Caco-2 (cell line): Measurements from ENCODE around the gene CTAGE9. TPM values are rescaled to one million over a fixed set of nuclear protein-coding genes. Genes with fewer than 3 reads are reported as not detected.

ENCODE experiments used
- BruUV-seq: library from RNA; stranded (reverse); fragments of 400-500 nt; replicated peaks from 2 replicates; lab custom pipeline; 2021; lab: Mats Ljungman, UMichigan
- CTCF ChIA-PET: fragments of 300-600 bp; sonication (Branson Sonifier 250); formaldehyde crosslinking; loops from one replicate; lab custom pipeline; 2022; ENCODE audit warnings: antibody characterized with exemption; lab: Charles Lee
- POLR2A ChIA-PET: fragments of 300-600 bp; sonication (Branson Sonifier 250); formaldehyde crosslinking; loops from one replicate; lab custom pipeline; 2022; ENCODE audit warnings: antibody characterized with exemption; lab: Charles Lee
- DNase-seq, 2 experiments: peaks; one replicate each; pipeline versions ENCODE4 v3.0.0 to v3.0.0-alpha.2; 2020 to 2022
- H3K27me3 ChIP-seq: replicated peaks from 2 replicates; pipeline ENCODE4 v1.6.0; 2011; ENCODE audit warnings: low read length; ENCODE audit not compliant: control insufficient read depth, insufficient read depth
- H3K36me3 ChIP-seq: 2 replicates; pipeline ENCODE4 v1.5.1; 2011; ENCODE audit warnings: low read length; ENCODE audit not compliant: control insufficient read depth, insufficient read depth
- H3K4me1 ChIP-seq: fragments of 250-450 bp; sonication (Bioruptor Pico); 2 replicates; pipeline ENCODE4 v1.5.1; 2020; ENCODE audit warnings: mild to moderate bottlenecking
- H3K4me3 ChIP-seq: 2 replicates; pipeline ENCODE4 v1.5.1; 2011; ENCODE audit warnings: low read depth, mild to moderate bottlenecking, control low read depth, low read length
- H3K9me3 ChIP-seq: fragments of 250-450 bp; sonication (Bioruptor Pico); 2 replicates; pipeline ENCODE4 v1.5.1; 2020; ENCODE audit warnings: mild to moderate bottlenecking, moderate library complexity
- H3K27ac Mint-ChIP-seq: one replicate; pipeline ENCODE4 v1.8.0; 2022; ENCODE audit warnings: mixed read lengths; ENCODE audit not compliant: unreplicated experiment
- H3K27me3 Mint-ChIP-seq: one replicate; pipeline ENCODE4 v1.8.0; 2022; ENCODE audit warnings: mixed read lengths; ENCODE audit not compliant: insufficient read depth, unreplicated experiment
- H3K36me3 Mint-ChIP-seq: one replicate; pipeline ENCODE4 v1.8.0; 2022; ENCODE audit warnings: mild to moderate bottlenecking, mixed read lengths; ENCODE audit not compliant: insufficient read depth, unreplicated experiment
- H3K4me1 Mint-ChIP-seq: one replicate; pipeline ENCODE4 v1.8.0; 2022; ENCODE audit warnings: low read depth, mixed read lengths; ENCODE audit not compliant: unreplicated experiment
- H3K4me3 Mint-ChIP-seq: one replicate; pipeline ENCODE4 v1.8.0; 2022; ENCODE audit warnings: mild to moderate bottlenecking, moderate library complexity, mixed read lengths; ENCODE audit not compliant: unreplicated experiment
- H3K9me3 Mint-ChIP-seq: one replicate; pipeline ENCODE4 v1.8.0; 2022; ENCODE audit warnings: mixed read lengths; ENCODE audit not compliant: unreplicated experiment
- CTCF ChIP-seq, 2 experiments: fragments of 200-600 bp in 1 of 2; IDR thresholded peaks; 1 replicate in 1 of 2; 2 replicates in 1 of 2; pipeline versions ENCODE4 v1.5.1 to v1.8.0; 2011 to 2022; ENCODE audit warnings: antibody characterized with exemption in 1 of 2, control low read depth in 1 of 2, inconsistent platforms in 1 of 2, low read depth in 1 of 2, low read length in 1 of 2, mild to moderate bottlenecking in 1 of 2, moderate library complexity in 1 of 2; ENCODE audit not compliant: insufficient read depth in 1 of 2, severe bottlenecking in 1 of 2, unreplicated experiment in 1 of 2
- intact Hi-C: fragments of 100-400 bp; cut with micrococcal nuclease; formaldehyde crosslinking; loops from one replicate; pipeline ENCODE4 v1.10.0; 2022; ENCODE audit not compliant: unreplicated experiment
- total RNA-seq: library from RNA; stranded (reverse); gene quantifications from 2 replicates; pipeline ENCODE4 v1.2.3, GENCODE V29; 2022

The CTAGE9 gene
- total RNA-seq, 1 experiment from 2014 or later: not detected

- Histone ChIP-seq H3K9me3 (no peaks in the 10 kb centered on the region), H3K4me1 (no peaks in the 10 kb centered on the region), H3K36me3 (no peaks in the 10 kb centered on the region), H3K4me3 (no peak overlapping the region), H3K27me3 (no peaks in the 10 kb centered on the region)
- Mint-ChIP-seq H3K4me3 (no peak overlapping the region), H3K9me3 (no peaks in the 10 kb centered on the region), H3K27ac (no peak overlapping the region), H3K36me3 (no peaks in the 10 kb centered on the region), H3K27me3 (peaks cover 4% of the 10 kb centered on the region), H3K4me1 (no peaks in the 10 kb centered on the region)
- DNase-seq: no peak
- no peak for TF ChIP-seq CTCF (IDR thresholded peaks at IDR 0.05; ENCODE audit: insufficient read depth in 1 of 2, low read depth in 1 of 2, low read length in 1 of 2, severe bottlenecking in 1 of 2, unreplicated experiment in 1 of 2)
- ChIA-PET CTCF (interaction anchor here (0.7 kb wide), 1 partner anchor 183 kb away, joined by 8 read pairs; no protein-coding TSS in a partner anchor), POLR2A (no interaction called here)
- intact Hi-C loops: no loop called here
- no TSS peak for BruUV-seq
These were observed 16.6 kb upstream of the CTAGE9 start for GRCh38 chr6:131727467-131727866.

GRCh38 chr6:131724114-131724513 is 13.3 kb upstream of the CTAGE9 start:
- no TSS peak for BruUV-seq
- no peaks in the 10 kb centered on the region for H3K36me3 Mint-ChIP-seq
- ChIA-PET POLR2A (no interaction called here), CTCF (no interaction called here)
- no peak for TF ChIP-seq CTCF (IDR thresholded peaks at IDR 0.05; ENCODE audit: insufficient read depth in 1 of 2, low read depth in 1 of 2, low read length in 1 of 2, severe bottlenecking in 1 of 2, unreplicated experiment in 1 of 2)
- H3K9me3 Mint-ChIP-seq: no peaks in the 10 kb centered on the region
- no peaks in the 10 kb centered on the region for H3K4me1 Mint-ChIP-seq
- H3K9me3 ChIP-seq: no peaks in the 10 kb centered on the region
- no peak overlapping the region for H3K27ac Mint-ChIP-seq
- H3K4me1 ChIP-seq: no peaks in the 10 kb centered on the region
- no peaks in the 10 kb centered on the region for H3K36me3 ChIP-seq
- no peaks in the 10 kb centered on the region for H3K27me3 Mint-ChIP-seq
- intact Hi-C loops: no loop called here
- no peak overlapping the region for H3K4me3 ChIP-seq
- H3K27me3 ChIP-seq: no peaks in the 10 kb centered on the region
- no peak for DNase-seq
- no peak overlapping the region for H3K4me3 Mint-ChIP-seq

GRCh38 chr6:131721161-131721560 is 10.3 kb upstream of the CTAGE9 start:
- Mint-ChIP-seq H3K27me3 (peaks cover 3% of the 10 kb centered on the region), H3K4me1 (no peaks in the 10 kb centered on the region), H3K4me3 (no peak overlapping the region), H3K9me3 (no peaks in the 10 kb centered on the region), H3K27ac (no peak overlapping the region), H3K36me3 (no peaks in the 10 kb centered on the region)
- ChIA-PET POLR2A (no interaction called here), CTCF (no interaction called here)
- Histone ChIP-seq H3K27me3 (no peaks in the 10 kb centered on the region), H3K4me3 (no peak overlapping the region), H3K4me1 (no peaks in the 10 kb centered on the region), H3K36me3 (no peaks in the 10 kb centered on the region), H3K9me3 (no peaks in the 10 kb centered on the region)
- no TSS peak for BruUV-seq
- no peak for TF ChIP-seq CTCF (IDR thresholded peaks at IDR 0.05; ENCODE audit: insufficient read depth in 1 of 2, low read depth in 1 of 2, low read length in 1 of 2, severe bottlenecking in 1 of 2, unreplicated experiment in 1 of 2)
- intact Hi-C loops: no loop called here
- no peak for DNase-seq
